ENCODE data around the gene MARCHF11.

DNA sequence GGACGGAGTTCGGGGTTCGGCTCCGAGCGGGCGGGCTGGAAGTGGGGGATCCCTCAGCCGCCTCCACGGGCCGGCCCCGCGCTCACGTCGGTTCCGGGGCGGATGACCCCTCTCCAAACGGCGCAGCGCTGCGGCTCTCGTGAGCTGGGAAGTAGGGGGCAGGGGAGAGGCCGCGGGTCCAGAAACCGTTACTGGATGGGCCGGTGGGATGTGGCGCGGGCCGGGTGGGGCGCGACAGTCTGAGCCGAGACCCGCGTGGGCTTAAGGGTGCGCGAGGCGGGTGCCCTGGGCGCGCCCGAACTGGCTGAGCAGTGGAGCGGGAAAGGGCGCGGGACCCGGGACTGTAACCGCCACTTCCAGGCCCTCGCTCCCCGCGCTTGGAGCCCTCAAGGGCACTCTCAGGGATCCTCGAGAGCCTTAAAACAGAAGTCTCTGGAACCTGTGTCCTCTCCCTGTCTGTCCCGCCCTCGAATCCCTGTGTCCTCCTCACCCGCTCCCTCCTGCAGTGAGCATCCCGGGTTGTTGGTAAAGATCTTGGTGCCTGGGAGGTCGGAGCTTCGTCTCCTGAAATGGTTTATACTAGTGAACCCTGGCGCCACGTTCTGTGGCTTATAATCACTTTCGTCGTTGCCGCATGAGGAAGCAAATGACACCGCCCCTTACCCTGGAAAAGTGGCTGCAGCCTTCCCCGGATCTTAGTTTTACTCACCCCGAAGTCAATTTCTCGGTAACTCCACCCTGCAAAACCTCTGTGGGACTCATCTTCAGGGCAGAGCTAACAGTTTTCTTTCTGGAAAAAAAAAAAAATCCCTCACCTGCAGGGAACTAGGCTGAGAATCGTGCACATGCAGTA lies 571 bp upstream of the MARCHF11 start:
- TF ChIP-seq POLR2A (IDR thresholded peaks at IDR 0.05; ENCODE audit: low read depth, low read length) = no peak
- TF ChIP-seq TAF1 (IDR thresholded peaks at IDR 0.05; ENCODE audit: borderline replicate concordance, low read depth, low read length) = no peak
- TF ChIP-seq POLR2AphosphoS5 (IDR thresholded peaks at IDR 0.05; ENCODE audit: low read depth, low read length) = no peak
